Fibroblast of skin of abdomen (primary cell): ENCODE data around the gene FICD.
"Not testable (repeated sequence)": the region's sequence is repeated elsewhere in the genome, so short reads cannot be mapped to it uniquely, and the experiment has no call there.

Experiments
- DNase-seq: peaks from one replicate; pipeline ENCODE4 v3.0.0-alpha.2; 2013

Gene FICD

DNA sequence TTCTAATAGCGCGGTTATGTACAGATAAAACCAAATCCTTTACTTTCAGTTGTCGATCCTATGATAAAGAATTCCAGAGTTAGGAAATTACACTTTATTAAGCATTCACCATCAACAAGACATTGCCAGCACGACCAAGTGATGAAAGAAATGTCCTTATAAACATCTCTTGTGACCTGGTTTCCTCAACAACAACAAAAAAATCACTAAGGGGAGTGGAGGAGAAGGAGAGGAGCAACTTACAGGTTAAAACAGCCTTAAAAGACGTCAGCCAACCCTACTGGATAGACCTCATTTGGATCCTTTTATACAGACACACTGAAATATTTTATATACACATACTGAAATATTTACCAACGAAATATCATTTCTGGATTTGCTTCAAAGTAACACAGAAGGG lies 23.1 kb downstream of the FICD start:
- DNase-seq = no peak

- no peak for DNase-seq
Measured at GRCh38 chr12:108538616-108539195, 23.6 kb downstream of the FICD start.

DNA sequence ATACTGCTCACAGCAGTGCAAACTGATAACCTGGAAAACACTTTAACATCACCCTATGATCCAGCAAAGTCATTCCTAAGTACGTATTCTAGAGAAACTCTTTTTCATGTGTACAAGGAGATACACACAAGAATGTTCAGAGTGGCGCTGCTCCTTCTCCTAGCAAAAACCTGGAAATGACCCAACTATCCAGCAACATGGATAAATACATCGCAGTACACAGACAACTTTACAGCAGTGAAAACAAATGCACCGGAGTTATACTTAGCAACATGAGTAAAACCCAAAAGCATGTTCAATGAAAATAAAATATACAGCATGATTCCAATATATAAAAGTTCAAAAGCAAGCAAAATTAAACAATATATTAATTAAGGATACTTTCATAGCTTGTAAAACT lies 27.2 kb downstream of the FICD start:
- DNase-seq = peak; percentile 43

DNA sequence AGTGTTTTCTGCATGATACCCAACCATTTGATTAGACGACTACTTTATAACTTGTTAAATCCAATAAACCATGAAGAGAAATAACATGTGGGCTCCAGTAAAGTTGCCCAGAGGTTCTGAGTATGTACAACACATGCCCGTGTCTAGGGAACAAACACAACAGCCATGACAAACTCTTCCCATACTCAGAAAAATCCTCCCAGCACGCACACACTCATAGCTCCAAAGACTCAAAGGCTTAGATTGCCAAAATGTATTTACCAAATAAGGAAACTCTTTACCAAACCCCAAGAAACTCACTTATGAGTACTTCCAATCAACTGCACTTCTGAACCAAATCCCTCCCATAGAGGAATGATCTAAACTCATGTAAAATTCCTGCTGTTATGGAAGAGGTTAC lies 28.6 kb downstream of the FICD start:
- DNase-seq = peak; percentile 53

DNA sequence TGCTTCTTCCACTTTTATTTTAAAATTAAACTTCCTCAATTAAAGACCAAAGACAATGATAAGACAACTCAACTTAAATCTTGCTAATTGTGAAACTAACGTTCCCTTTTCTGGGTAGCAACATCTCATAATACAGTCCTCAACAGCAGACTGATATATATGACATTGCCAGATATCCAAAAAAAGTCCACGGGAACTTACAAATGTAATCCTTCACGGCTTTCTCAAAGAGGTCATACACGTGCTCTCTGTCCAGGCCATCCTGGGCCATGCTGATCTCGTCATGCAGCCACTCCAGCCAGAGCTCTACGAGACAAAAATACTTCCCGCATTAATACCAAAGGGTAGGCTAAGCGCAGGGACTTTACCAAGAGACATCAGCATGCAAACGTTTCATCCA lies 32.6 kb downstream of the FICD start:
- DNase-seq = no peak

DNA sequence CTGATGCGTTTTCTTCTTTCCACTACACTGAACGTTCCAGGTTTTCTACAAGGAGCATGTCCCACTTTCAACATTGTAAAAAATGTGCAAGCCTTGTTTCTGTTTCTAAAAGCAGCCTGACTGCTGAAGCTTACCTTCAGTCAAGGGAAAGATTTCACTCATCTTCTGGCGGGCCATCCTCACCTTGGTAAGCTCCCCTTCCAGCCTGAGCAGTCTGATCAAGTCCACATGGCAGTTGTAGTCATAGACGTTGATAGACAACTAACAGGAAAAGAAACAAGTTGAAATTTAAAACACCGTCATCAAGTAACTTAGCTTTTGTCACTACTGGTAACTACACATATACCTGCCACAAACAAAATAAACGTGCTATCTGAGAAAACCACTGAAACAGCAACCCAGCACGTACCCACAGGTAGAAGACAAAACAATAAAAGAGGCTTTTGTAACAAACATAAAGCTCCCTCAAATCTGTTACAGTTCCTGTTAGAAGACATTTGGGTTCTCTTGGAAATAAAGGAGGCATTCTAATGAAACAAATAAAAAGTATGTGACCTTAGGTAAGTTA lies 34.0 kb downstream of the FICD start:
- no peak for DNase-seq

GRCh38 chr12:108551535-108551934 lies 36.5 kb downstream of the FICD start:
- DNase-seq = peak; percentile 78

DNA sequence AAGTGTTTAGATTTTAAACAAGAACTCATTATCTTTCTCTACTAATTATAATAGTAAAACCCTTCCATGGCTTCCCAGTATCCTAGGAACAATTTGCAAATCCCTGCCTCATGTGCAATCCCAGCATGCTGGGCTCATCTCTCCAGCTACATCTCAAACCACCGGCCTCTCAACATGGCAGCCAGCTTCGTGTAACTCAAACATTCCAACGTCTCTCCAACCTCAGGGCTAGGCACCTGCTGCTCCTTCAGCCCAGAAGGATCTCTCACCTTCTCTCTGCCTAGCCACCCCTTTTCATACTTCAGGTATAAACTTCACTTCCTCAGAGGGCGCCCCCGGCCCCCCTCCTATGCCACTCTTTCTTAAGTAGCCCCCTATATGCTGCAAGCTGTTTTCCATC lies 38.7 kb downstream of the FICD start:
- no peak for DNase-seq

DNA sequence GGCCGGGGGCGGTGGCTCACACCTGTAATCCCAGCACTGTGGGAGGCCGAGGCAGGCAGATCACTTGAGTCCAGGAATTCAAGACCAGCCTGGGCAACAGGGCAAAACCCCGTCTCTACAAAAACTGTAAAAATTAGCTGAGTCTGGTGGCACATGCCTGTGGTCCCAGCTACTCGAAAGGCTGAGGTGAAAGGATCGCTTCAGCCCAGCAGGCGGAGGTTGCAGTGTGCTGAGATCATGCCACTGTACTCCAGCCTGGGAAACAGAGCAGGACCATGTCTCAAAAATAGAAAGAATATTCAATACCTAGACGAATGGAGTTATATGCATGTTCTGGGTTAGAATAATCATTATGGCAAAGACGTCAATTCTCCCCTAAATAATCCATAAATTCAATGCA lies 40.3 kb downstream of the FICD start:
- DNase-seq = not testable (repeated sequence)

GRCh38 chr12:108559007-108559655 lies 44.1 kb downstream of the FICD start:
- no peak for DNase-seq

DNA sequence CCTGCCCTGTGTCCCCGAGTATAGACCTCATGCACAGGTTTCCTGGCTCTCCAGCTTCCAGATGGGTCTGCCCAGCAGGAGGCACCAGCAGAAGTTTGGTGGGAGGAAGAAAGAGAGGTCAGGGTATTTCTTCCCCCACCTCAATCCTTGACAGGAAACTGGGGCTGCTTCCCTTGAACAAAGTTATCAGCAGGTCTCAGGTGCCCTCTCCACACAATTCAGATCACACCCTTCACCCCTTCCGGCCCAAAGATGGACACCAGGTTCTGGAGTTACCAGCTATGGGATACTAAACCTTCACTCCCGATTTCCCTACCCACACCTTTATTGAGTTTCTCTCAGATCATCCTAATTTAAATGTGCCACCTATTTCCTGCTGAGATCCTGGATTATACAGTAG lies 44.7 kb downstream of the FICD start:
- no peak for DNase-seq

DNA sequence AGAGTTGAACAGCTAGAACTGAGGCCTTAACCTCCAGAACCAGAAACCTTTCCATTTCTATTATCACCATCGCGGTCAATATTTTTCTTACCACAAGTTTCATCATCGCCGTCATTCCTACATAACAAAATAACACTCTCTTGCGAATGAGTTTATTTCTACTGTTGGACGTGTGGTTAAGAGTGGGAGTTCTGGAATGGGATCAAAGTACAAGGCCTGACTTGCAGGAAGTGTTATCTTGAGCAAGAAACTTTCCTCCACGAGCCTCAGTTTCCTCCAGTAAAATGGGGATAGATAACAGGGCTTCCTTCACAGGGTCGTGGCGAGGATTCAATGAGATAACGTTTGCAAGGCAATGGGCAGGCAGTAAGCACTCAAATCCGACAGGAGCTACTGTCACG lies 45.2 kb downstream of the FICD start:
- DNase-seq = peak; percentile 48

- DNase-seq = peak; percentile 84
Measured at GRCh38 chr12:108560752-108561719, 46.0 kb downstream of the FICD start, which contains the start of gene SART3. TSS of gene SART3 (minus strand) at chr12:108561173. CDS start at chr12:108561154, 19 bp downstream.

- DNase-seq = no peak
Measured at GRCh38 chr12:108561852-108562347, 46.8 kb downstream of the FICD start.

GRCh38 chr12:108562348-108563135 lies 47.5 kb downstream of the FICD start, which contains the start of gene ISCU:
TSS of gene ISCU (plus strand) at chr12:108562596. CDS start at chr12:108562623, 27 bp downstream.
- DNase-seq = peak; percentile 97

- DNase-seq = peak; percentile 89
Measured at GRCh38 chr12:108563136-108563803, 48.2 kb downstream of the FICD start.

DNA sequence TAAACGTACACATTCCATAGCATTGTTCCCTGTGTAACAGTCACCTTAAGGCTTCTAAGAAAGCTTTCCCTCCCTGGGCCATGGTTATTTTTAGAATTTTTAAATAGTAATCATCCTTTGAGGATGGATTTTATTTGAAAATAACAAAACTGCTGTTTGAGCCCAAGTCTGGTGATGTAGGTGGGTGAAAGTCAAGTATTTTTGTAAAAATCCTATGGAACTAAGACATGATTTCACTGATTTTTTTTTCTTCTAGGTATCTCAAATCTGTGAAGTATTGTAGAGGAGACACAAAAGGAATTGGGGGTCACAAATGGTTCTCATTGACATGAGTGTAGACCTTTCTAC lies 48.7 kb downstream of the FICD start:
- DNase-seq = no peak

- no peak for DNase-seq
Measured at GRCh38 chr12:108564724-108565123, 49.6 kb downstream of the FICD start.

GRCh38 chr12:108565146-108565545 lies 50.1 kb downstream of the FICD start:
- DNase-seq = no peak

GRCh38 chr12:108565976-108566375 lies 50.9 kb downstream of the FICD start:
- DNase-seq = peak; percentile 48

- DNase-seq = no peak
Measured at GRCh38 chr12:108566452-108566851, 51.4 kb downstream of the FICD start.
